IMR-90 (cell line): ENCODE data around the gene PPP1R27. TPM values are rescaled to one million over a fixed set of nuclear protein-coding genes. Genes with fewer than 3 reads are reported as not detected.

Experiments
- ATAC-seq: fragments of 200-7000 bp; cut with Tn5 transposase; 2 replicates; pipeline ENCODE4 v1.9.1; 2020; ENCODE audit warnings: low read depth, mild to moderate bottlenecking, moderate library complexity
- BruUV-seq: library from RNA; stranded (reverse); fragments of 400-500 nt; replicated peaks from 2 replicates; lab custom pipeline; 2021; lab: Mats Ljungman, UMichigan
- CTCF ChIA-PET: fragments of 300-600 bp; formaldehyde crosslinking; extraction: SDS; loops from one replicate; lab custom pipeline; 2021; ENCODE audit warnings: antibody characterized with exemption; lab: Yijun Ruan, JAX
- POLR2A ChIA-PET: fragments of 300-600 bp; sonication (Branson Sonifier 250); formaldehyde crosslinking; loops from one replicate; lab custom pipeline; 2022; ENCODE audit warnings: antibody characterized with exemption; ENCODE audit not compliant: unreplicated experiment; lab: Charles Lee
- DNase-seq: peaks from one replicate; pipeline ENCODE4 v3.0.0; 2013
- H2AFZ ChIP-seq: replicated peaks from 2 replicates; pipeline ENCODE3; 2013; ENCODE audit warnings: low read length, mild to moderate bottlenecking; ENCODE audit not compliant: poor library complexity
- H2AK5ac ChIP-seq: 2 replicates; pipeline ENCODE4 v1.6.1; 2013; ENCODE audit warnings: low read depth, low read length, inconsistent platforms
- H2AK9ac ChIP-seq: replicated peaks from 2 replicates; pipeline ENCODE3; 2013; ENCODE audit warnings: mild to moderate bottlenecking, low read depth, low read length, moderate library complexity; ENCODE audit not compliant: poor library complexity
- H2BK120ac ChIP-seq: 2 replicates; pipeline ENCODE4 v1.6.1; 2013; ENCODE audit warnings: low read depth, low read length, inconsistent platforms
- H2BK15ac ChIP-seq: 3 replicates; pipeline ENCODE4 v1.6.1; 2013; ENCODE audit warnings: low read depth, low read length, inconsistent platforms
- H2BK20ac ChIP-seq: 2 replicates; pipeline ENCODE4 v1.6.1; 2013; ENCODE audit warnings: low read depth, mild to moderate bottlenecking, inconsistent platforms, low read length, moderate library complexity
- H2BK5ac ChIP-seq: 2 replicates; pipeline ENCODE4 v1.6.1; 2013; ENCODE audit warnings: mild to moderate bottlenecking, low read depth, low read length, inconsistent platforms; ENCODE audit not compliant: poor library complexity, severe bottlenecking
- H3K14ac ChIP-seq: replicated peaks from 2 replicates; pipeline ENCODE4 v1.6.1; 2013; ENCODE audit warnings: low read depth, low read length, inconsistent platforms
- H3K18ac ChIP-seq: 2 replicates; pipeline ENCODE4 v1.6.1; 2013; ENCODE audit warnings: low read depth, low read length, control low read depth
- H3K23ac ChIP-seq: 2 replicates; pipeline ENCODE4 v1.6.1; 2013; ENCODE audit warnings: low read depth, low read length, inconsistent platforms
- H3K27ac ChIP-seq: 2 replicates; pipeline ENCODE4 v1.5.1; 2013; ENCODE audit warnings: mild to moderate bottlenecking, control low read depth, low read length; ENCODE audit not compliant: insufficient read depth
- H3K27me3 ChIP-seq: 2 replicates; pipeline ENCODE4 v1.6.1; 2013; ENCODE audit warnings: low read length; ENCODE audit not compliant: control insufficient read depth, insufficient read depth
- H3K36me3 ChIP-seq: 2 replicates; pipeline ENCODE4 v1.6.1; 2013; ENCODE audit warnings: low read length, mixed read lengths; ENCODE audit not compliant: control insufficient read depth, insufficient read depth
- H3K4ac ChIP-seq: 2 replicates; pipeline ENCODE4 v1.6.1; 2013; ENCODE audit warnings: low read depth, low read length, inconsistent platforms
- H3K4me1 ChIP-seq: 2 replicates; pipeline ENCODE4 v1.6.1; 2013; ENCODE audit warnings: low read length, mixed read lengths; ENCODE audit not compliant: control insufficient read depth, insufficient read depth
- H3K4me2 ChIP-seq: 2 replicates; pipeline ENCODE4 v1.6.1; 2013; ENCODE audit warnings: low read depth, mild to moderate bottlenecking, control low read depth, low read length, moderate library complexity
- H3K4me3 ChIP-seq: 2 replicates; pipeline ENCODE4 v1.5.1; 2013; ENCODE audit warnings: low read depth, mild to moderate bottlenecking, control low read depth, low read length, moderate library complexity; ENCODE audit not compliant: insufficient read depth
- H3K56ac ChIP-seq: 2 replicates; pipeline ENCODE4 v1.6.1; 2013; ENCODE audit warnings: low read length, inconsistent platforms; ENCODE audit not compliant: insufficient read depth; ENCODE audit errors: extremely low read depth
- H3K79me1 ChIP-seq, 2 experiments: 2 replicates each; pipeline ENCODE4 v1.6.1; 2013; ENCODE audit warnings: low read length in 2 of 2, inconsistent platforms in 1 of 2, low read depth in 1 of 2
- H3K9ac ChIP-seq: 2 replicates; pipeline ENCODE4 v1.6.1; 2013; ENCODE audit warnings: low read depth, low read length, control low read depth
- H3K9me1 ChIP-seq: 2 replicates; pipeline ENCODE4 v1.6.1; 2013; ENCODE audit warnings: low read length, inconsistent platforms; ENCODE audit not compliant: insufficient read depth
- H3K9me3 ChIP-seq: 2 replicates; pipeline ENCODE4 v1.6.1; 2013; ENCODE audit warnings: low read length; ENCODE audit not compliant: control insufficient read depth, insufficient read depth
- H4K20me1 ChIP-seq: 2 replicates; pipeline ENCODE4 v1.6.1; 2013; ENCODE audit warnings: low read length, inconsistent platforms; ENCODE audit not compliant: insufficient read depth
- H4K5ac ChIP-seq: 2 replicates; pipeline ENCODE4 v1.6.1; 2013; ENCODE audit warnings: mild to moderate bottlenecking, low read depth, low read length, control low read depth
- H4K8ac ChIP-seq, 2 experiments: 2 replicates each; pipeline ENCODE4 v1.6.1; 2013; ENCODE audit warnings: low read depth in 2 of 2, low read length in 2 of 2, control low read depth in 1 of 2, inconsistent platforms in 1 of 2
- H4K91ac ChIP-seq: 2 replicates; pipeline ENCODE4 v1.6.1; 2013; ENCODE audit warnings: low read depth, low read length, inconsistent platforms; ENCODE audit not compliant: insufficient read depth
- BHLHE40 ChIP-seq: fragments of 150-350 bp; IDR thresholded peaks from 2 replicates; pipeline ENCODE4 v1.6.1; 2016; ENCODE audit warnings: mild to moderate bottlenecking, low read depth, low read length
- CEBPB ChIP-seq: IDR thresholded peaks from 2 replicates; pipeline ENCODE4 v1.6.1; 2012; ENCODE audit warnings: low read depth, low read length, improper control_type of control experiment
- CHD1 ChIP-seq: IDR thresholded peaks from 2 replicates; pipeline ENCODE4 v1.6.1; 2012; ENCODE audit warnings: low read depth, low read length, improper control_type of control experiment
- CTCF ChIP-seq: conservative IDR thresholded peaks from 2 replicates; pipeline ENCODE4 v1.5.1; 2012; ENCODE audit warnings: mild to moderate bottlenecking, low read depth, low read length, improper control_type of control experiment
- MAFK ChIP-seq: IDR thresholded peaks from 2 replicates; pipeline ENCODE4 v1.6.1; 2012; ENCODE audit warnings: low read depth, low read length, improper control_type of control experiment
- RAD21 ChIP-seq: IDR thresholded peaks from 2 replicates; pipeline ENCODE4 v1.6.1; 2012; ENCODE audit warnings: low read length, improper control_type of control experiment
- RCOR1 ChIP-seq: IDR thresholded peaks from 2 replicates; pipeline ENCODE4 v1.6.1; 2012; ENCODE audit warnings: mild to moderate bottlenecking, low read length, improper control_type of control experiment; ENCODE audit not compliant: insufficient replicate concordance
- SMC3 ChIP-seq: fragments of 150-350 bp; IDR thresholded peaks from 2 replicates; pipeline ENCODE4 v1.6.1; 2016; ENCODE audit warnings: low read depth, mild to moderate bottlenecking, antibody characterized with exemption, low read length, moderate library complexity
- USF2 ChIP-seq: fragments of 150-350 bp; IDR thresholded peaks from 2 replicates; pipeline ENCODE4 v1.6.1; 2017; ENCODE audit warnings: mild to moderate bottlenecking, antibody characterized with exemption, low read length, low read depth
- WGBS, 2 experiments: methylation state at CpG; one replicate each; pipeline versions ENCODE4 v1.1.5 to v1.1.7; 2013; ENCODE audit warnings: missing lambda C conversion rate in 2 of 2; ENCODE audit not compliant: insufficient read length in 1 of 2; ENCODE audit errors: extremely low coverage in 2 of 2; 5-methylcytosine and 5-hydroxymethylcytosine counted together
- dilution Hi-C: fragments of 300-500 bp; cut with HindIII; formaldehyde crosslinking; loops from one replicate; pipeline ENCODE4 v1.14.3; 2018; ENCODE audit warnings: low sequenced_read_pairs; ENCODE audit not compliant: unreplicated experiment
- in situ Hi-C: fragments of 300-500 bp; cut with MboI; formaldehyde crosslinking; loops from 3 replicates; pipeline ENCODE4 v1.14.3; 2019; ENCODE audit warnings: low sequenced_read_pairs, inconsistent platforms, mixed read lengths
- intact Hi-C: fragments of 100-400 bp; cut with micrococcal nuclease; formaldehyde crosslinking; loops from 2 replicates; pipeline ENCODE4 v1.10.0; 2022
- polyA plus RNA-seq, 3 experiments: library from polyadenylated mRNA; depleted of rRNA; stranded (reverse); fragments of >200 nt; gene quantifications; 2 replicates each; pipeline ENCODE4 v1.2.3, GENCODE V29; 2012; ENCODE audit warnings: low replicate concordance in 1 of 3
- total RNA-seq: library from RNA; depleted of rRNA; stranded (reverse); fragments of >200 nt; gene quantifications from 2 replicates; pipeline ENCODE4 v1.2.3, GENCODE V29; 2012

PPP1R27 gene
- total and polyA plus RNA-seq, 2 of the 4 experiments (the other 2 are of a cell fraction), result 0.21 TPM; not detected in 1

GRCh38 chr17:81833160-81833920 is 1.5 kb downstream of the PPP1R27 start, which contains the start of gene MCRIP1 (continued):
- no peak for TF ChIP-seq CTCF

GRCh38 chr17:81832608-81833159 is 2.2 kb downstream of the PPP1R27 start:
- no peaks in the 10 kb centered on the region for H3K9me3 ChIP-seq
- CTCF ChIA-PET, result no interaction called here
- peaks cover 15% of the 10 kb centered on the region for H3K4me1 ChIP-seq
- H3K4me3 ChIP-seq, result peak overlapping the region; percentile 87
- H3K27me3 ChIP-seq, result no peaks in the 10 kb centered on the region
- dilution Hi-C loops, result no loop called here
- WGBS, 2 experiments, result 0% methylated on average over 23 of the region's 65 CpGs; no CpG with 5 or more reads in 1 of the 2 experiments
- H4K91ac ChIP-seq, result peak overlapping the region; percentile 91
- H3K27ac ChIP-seq, result peak overlapping the region; percentile 84
- H2BK20ac ChIP-seq, result 0 out of 2 replicates have a peak overlapping the region, but pooled peaks have one; percentile 14
- H4K20me1 ChIP-seq, result peaks cover 29% of the 10 kb centered on the region
- peak overlapping the region; percentile 55; the same call in 1 of the 2 replicates for H3K56ac ChIP-seq
- peak overlapping the region; percentile 66 for H3K18ac ChIP-seq
- H3K14ac ChIP-seq, result peak overlapping the region; percentile 98
- ATAC-seq (peak; percentile 33), DNase-seq (no peak)
- H4K8ac ChIP-seq, result peak overlapping the region; percentile 74 to 85
- H2BK5ac ChIP-seq, result peak overlapping the region; percentile 72
- peak overlapping the region; percentile 99 for H3K4me2 ChIP-seq
- H3K23ac ChIP-seq, result peak overlapping the region; percentile 97
- H3K9ac ChIP-seq, result peak overlapping the region; percentile 93
- peak overlapping the region; percentile 87 for H4K5ac ChIP-seq
- peaks cover 28% of the 10 kb centered on the region for H3K9me1 ChIP-seq
- H2AFZ ChIP-seq, result peak overlapping the region; percentile 82
- no peak overlapping the region for H2BK15ac ChIP-seq
- POLR2A ChIA-PET, result interaction anchor here (0.6 kb wide), 1 partner anchor 50 kb away, joined by 5 read pairs; no protein-coding TSS in a partner anchor
- peaks cover 7% of the 10 kb centered on the region; the same call in 1 of the 2 replicates for H3K36me3 ChIP-seq
- in situ Hi-C loops, result no loop called here
- peak overlapping the region; percentile 91 for H2AK5ac ChIP-seq
- H3K4ac ChIP-seq, result peak overlapping the region; percentile 85
- no TSS peak for BruUV-seq
- peak overlapping the region; percentile 53 for H2BK120ac ChIP-seq
- TF ChIP-seq USF2 (no peak), RAD21 (no peak), CHD1 (no peak; the same call in 1 of the 2 replicates), MAFK (no peak), CEBPB (no peak), RCOR1 (no peak), SMC3 (no peak), BHLHE40 (peak; percentile 21; the same call in 1 of the 2 replicates), CTCF (no peak)
- H3K79me1 ChIP-seq, result peaks cover 21 to 60% of the 10 kb centered on the region in 2 experiments
- intact Hi-C loops, result no loop called here
- H2AK9ac ChIP-seq, result peak overlapping the region; percentile 98
